ENCODE results near the gene PCGF6.

DNA sequence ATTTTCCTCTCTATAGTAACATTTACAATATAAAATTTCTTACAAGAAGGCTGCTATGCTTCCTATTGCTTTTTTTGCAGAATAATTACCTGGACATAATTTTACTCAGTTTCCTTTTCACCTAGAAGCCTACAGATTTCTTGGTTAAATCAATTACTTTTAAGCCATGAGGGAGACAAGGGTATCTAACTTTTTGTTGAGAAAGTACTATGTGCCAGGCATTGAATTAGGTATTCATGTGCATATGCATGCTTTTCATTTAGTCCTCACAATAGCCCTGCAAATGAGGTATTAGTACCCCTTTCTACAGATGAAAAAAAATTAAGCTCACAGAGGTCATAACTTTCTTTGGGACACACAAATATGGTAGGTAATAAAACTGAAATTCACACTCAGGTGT is 16.4 kb downstream of the PCGF6 start:
- TF ChIP-seq CREB1 (CRISPR knock-in tag; IDR thresholded peaks at IDR 0.05) (no peak), FOXJ3 (CRISPR knock-in tag; IDR thresholded peaks at IDR 0.05; ENCODE audit: borderline replicate concordance) (no peak), ZBTB21 (CRISPR knock-in tag; IDR thresholded peaks at IDR 0.05; ENCODE audit: borderline replicate concordance) (no peak), FOXK1 (CRISPR knock-in tag; IDR thresholded peaks at IDR 0.05) (no peak), CREM (CRISPR knock-in tag; IDR thresholded peaks at IDR 0.05) (no peak)
- TF ChIP-seq, protein P1, sequence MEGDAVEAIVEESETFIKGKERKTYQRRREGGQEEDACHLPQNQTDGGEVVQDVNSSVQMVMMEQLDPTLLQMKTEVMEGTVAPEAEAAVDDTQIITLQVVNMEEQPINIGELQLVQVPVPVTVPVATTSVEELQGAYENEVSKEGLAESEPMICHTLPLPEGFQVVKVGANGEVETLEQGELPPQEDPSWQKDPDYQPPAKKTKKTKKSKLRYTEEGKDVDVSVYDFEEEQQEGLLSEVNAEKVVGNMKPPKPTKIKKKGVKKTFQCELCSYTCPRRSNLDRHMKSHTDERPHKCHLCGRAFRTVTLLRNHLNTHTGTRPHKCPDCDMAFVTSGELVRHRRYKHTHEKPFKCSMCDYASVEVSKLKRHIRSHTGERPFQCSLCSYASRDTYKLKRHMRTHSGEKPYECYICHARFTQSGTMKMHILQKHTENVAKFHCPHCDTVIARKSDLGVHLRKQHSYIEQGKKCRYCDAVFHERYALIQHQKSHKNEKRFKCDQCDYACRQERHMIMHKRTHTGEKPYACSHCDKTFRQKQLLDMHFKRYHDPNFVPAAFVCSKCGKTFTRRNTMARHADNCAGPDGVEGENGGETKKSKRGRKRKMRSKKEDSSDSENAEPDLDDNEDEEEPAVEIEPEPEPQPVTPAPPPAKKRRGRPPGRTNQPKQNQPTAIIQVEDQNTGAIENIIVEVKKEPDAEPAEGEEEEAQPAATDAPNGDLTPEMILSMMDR (IDR thresholded peaks at IDR 0.05): no peak
